GM19395 (cell line): ENCODE data around the gene PCAT6.

Experiments used
- ATAC-seq: cut with Tn5 transposase; IDR thresholded peaks from one replicate; pipeline ENCODE4 v1.9.1; 2021; ENCODE audit warnings: mild to moderate bottlenecking, moderate library complexity; ENCODE audit not compliant: unreplicated experiment

The PCAT6 gene

DNA sequence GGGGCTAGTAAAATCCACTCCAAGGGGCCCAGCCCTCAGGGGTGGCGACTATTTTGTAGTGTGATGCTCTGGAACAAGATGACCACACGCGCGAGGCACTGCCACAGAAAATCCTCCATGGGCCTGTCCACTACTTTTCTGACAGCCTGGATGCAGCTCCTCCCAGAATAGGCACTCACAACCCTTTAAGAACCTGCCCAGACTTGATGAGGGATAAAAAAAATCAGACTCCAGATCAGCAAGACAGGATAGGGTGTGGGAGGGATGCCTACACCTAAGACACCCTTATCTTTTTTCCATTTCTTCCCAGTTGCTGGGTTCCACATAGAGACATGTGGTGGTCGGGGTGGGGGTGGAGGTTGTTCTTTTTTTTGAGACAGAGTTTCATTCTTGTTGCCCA lies 33.5 kb downstream of the PCAT6 start:
- ATAC-seq: no peak

DNA sequence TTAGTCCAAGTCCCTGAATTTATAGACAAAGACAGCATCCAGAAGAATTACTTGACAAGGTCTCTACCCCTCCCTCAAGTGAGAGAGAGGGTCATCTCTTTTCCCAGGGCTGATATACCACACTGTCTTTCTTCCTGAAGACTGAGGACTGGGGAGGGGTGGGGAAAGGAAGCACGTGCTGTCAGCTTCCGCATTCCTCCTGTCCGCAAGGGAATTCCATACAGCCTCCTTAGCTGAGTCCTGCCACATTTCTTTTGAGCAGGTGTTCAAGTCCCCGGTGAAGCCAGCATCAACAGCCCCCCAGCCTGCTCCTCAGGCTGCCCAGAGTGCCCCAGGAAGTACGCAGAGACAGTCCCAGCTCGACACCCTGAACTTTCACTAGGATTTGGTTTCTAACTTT lies 34.2 kb downstream of the PCAT6 start:
- ATAC-seq: no peak

DNA sequence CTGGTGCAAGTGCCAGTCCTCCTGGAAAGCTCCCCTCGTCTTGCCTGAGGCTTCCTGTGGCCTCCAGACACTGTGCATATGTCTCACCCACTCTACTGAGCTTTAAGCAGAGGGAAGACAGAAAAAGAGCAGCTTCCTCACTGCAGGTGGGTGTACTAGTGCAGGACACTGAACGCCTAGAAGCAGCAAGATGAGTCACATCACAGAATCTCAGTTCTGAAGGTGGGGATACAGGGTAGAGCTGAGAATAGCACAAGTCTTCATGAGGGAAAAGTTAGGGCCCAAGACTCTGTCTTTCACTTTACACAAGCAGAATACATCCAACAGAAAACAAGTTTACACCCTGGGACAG lies 37.4 kb downstream of the PCAT6 start:
- peak; percentile 87 for ATAC-seq

DNA sequence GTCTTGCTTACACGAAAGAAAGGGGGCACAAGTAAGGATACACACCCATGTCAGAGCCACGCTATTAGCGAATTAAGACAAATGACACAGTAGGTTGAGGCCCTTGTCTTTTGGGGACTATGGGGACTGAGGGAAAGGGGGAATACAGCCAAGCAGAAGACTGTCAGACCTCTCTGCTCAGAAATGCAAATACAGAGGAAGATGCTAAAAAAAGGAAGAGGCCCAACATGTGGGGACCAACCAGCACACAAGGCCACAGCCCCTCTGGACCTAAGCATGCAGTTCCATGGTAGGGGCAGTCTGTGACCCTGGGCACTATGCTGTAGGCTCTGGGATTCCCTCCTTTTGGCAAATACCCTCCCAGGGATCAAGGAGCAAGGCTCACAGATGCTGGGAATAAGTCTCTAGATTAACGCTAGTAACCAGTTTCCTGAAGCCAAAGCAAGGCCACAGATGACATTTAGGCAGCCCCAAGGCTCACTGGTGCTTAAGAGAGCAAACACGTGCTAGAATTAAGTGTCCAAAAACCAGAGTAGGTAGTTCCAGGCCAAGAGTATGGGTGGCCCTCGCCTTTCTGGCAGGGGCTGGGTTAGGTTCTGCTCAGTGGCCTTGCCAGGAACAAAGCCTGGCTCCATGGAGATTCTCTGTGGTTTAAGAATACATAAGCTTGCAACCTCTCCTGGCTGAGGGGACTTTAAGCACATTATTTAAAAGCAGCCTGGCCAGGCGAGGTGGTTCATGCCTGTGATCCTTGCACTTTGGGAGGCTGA lies 40.0 kb downstream of the PCAT6 start:
- no peak for ATAC-seq

DNA sequence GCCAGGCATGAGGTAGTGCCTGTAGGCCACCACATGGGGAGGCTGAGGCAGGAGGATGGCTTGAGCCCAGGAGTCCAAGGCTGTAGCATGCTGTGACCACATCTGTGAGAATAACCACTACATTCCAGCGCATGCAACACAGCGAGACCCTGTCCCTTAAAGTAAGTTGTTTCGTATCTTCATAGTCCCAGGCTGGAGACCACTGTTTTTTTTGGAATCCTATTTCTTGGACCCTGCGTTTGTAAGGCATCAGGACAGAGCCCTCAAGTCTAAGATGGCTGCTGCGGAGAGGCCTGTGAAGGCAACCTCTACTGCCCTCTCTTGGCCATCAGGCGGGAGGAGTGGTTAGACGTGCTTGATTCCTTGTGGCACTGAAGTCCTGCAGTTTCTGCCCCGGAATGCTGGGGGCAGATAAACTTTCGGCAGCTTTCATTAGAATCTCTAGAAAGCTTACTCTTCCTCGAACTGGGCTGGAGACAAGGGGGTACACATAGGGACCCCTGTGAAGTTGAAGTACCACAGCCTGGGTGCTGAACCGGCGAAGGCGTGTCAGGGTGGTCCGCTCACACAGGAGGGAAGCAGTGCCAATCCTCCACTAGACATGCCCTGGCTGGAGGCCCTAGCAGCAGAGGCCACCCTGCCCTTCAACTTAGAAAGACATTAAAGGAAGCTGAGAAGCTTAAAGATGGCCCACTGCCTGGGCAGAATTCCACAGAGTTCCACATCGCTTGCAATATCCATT lies 41.6 kb downstream of the PCAT6 start:
- ATAC-seq: no peak

DNA sequence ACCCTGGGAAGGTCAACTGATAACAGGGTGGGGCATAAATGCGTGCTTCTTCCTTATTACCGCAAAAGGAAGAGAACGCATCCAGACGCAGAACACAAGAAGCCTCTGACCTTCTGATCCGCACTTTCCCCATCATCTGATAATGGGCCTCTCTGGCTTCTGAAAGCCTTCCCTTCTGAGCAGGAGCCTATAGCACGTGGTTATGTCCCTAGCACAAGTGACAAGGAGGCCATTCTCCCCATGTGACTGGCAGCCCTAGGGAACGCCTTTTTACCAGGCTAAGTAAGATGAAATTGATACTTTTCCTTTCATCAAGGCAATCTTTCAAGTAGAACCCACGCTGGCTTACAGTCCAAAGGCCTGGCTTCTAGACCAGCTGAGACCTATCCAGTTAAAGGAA lies 44.0 kb downstream of the PCAT6 start:
- ATAC-seq: no peak

DNA sequence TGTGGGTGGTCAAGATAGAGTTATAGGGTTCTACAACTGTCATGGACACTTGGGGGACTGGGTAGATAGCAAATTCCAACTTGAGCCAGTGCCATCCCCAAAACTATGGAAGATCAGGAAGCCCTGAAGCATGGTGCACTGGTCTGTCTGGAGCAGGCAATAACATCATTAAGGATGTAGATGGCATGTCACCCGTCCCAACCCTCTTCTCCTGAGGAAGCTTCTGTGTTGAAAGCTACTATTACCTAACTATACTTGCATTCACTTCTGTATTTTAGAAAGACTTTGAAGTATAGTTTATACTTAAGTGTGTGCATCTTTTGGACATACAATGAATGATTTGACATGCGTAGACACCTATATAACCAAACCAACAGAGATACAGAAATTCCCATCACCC lies 45.3 kb downstream of the PCAT6 start:
- no peak for ATAC-seq

DNA sequence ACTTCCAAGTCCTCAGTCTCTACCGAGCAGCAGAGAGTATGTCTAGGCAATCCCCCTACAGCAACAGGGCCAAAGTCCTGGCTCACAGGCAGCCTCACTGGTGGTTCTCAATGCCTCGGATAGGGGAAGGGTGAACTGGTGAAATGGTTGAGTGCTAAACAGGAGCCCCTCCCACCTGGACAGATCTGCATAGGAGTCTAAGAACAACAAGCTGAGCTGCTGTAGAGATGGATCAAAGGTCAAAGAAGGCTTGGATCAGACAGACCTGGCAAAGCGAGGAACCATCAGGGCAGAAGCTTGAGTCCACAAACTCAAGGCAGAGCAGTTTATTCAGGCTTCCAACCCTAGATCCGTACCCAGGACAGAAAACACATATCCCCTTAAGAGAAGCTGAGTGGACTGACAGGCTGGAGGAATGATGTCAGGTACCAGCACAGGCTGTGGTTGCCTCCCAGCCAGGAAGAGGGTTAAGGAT lies 46.4 kb downstream of the PCAT6 start:
- ATAC-seq: no peak

DNA sequence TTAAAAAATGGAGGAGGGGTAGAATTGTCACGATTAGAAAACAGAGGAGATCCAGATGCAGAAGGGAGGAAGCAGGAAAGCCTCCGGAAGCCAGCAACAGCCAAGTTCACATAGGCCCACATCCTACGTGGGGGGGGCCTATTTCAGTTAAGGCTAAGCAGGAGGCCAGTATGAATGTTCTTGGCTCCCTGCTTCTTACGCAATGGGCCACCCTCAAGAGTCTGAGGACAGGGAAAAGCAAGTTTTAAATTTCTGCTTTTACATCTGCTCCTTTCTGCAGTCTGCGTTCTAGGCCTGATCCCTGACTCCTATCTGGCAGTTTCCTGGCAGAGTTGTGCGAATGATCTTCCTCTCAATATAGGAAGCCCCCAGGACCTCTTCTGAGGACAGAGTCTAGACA lies 47.6 kb downstream of the PCAT6 start:
- no peak for ATAC-seq

DNA sequence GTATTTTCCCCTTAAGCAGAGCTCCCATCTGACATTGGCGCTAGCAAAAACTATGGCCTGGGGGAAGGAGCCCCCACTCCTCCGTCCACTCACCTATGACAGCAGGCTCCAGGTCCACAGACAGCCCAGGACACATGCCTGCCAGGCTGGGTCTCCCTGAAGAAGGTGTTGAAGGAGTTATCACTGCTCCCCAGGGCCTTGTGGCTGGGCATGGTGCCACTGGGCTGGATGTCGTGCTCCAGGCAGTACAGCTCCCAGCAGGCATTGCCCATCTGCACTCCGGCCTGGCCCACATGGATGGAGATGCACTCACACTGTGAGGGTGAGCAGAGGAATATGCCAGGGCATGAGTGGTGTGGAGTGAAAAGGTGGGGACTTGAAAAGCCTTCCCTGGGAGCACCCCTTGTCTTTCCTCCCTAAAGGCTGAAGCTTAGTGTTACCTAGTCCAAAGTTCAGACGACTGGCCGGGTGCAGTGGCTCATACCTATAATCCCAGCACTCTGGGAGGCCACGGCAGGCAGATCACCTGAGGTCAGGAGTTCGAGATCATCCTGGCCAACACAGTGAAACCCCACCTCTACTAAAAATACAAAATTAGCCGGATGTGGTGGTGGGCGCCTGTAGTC lies 48.1 kb downstream of the PCAT6 start:
- no peak for ATAC-seq

DNA sequence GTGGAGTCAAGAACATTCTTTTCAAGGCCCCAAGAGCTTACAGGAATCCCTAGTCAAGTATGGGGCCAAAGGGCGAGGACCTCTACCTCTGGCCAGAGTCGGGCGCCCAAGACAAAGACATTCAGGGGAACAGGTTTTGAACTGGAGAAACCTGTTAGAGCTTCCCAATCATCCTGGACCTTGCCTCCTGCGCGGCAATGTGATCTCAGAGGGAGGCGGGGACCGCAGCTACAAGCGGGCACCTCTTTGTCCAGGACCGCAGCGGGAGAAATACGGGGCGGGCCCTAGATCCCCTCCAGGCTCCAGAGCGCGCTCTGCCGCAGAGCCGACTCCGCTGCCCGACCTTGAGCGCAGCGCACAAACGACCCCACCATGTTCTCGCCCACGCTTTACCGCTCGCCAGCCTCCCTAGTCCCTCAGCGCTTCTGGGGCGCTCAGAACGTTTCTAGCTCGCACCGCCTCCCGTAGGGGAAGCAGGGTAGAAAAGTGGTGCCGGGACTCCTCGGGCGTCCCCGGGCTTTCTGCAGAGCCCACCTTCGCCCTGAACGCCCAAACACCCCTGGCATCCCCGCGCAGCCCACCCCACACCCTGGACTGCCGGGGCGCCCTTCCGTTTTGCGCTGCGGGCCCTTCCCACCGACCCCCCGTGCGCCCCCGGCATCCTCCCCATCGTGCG lies 50.1 kb downstream of the PCAT6 start:
- ATAC-seq: no peak
